GM12878 (cell line): ENCODE data around the gene CELF6. TPM values are rescaled to one million over a fixed set of nuclear protein-coding genes. Genes with fewer than 3 reads are reported as not detected.

Experiments
- ATAC-seq: fragments of 200-7000 bp; cut with Tn5 transposase; 3 replicates; pipeline ENCODE4 v1.9.1; 2020; ENCODE audit warnings: mild to moderate bottlenecking, moderate library complexity
- BruUV-seq: library from RNA; stranded (reverse); fragments of 400-500 nt; replicated peaks from 2 replicates; lab custom pipeline; 2021; lab: Mats Ljungman, UMichigan
- CTCF ChIA-PET: fragments of 300-600 bp; sonication (Branson Sonifier 250); formaldehyde crosslinking; extraction: SDS; loops from one replicate; lab custom pipeline; 2021; ENCODE audit warnings: inconsistent platforms; lab: Yijun Ruan, JAX
- POLR2A ChIA-PET: fragments of 350-600 bp; formaldehyde crosslinking; extraction: SDS; loops from one replicate; lab custom pipeline; 2021; ENCODE audit warnings: inconsistent platforms; lab: Charles Lee
- RAD21 ChIA-PET: fragments of 300-600 bp; sonication (Branson Sonifier 250); formaldehyde crosslinking; loops from one replicate; lab custom pipeline; 2023; ENCODE audit warnings: antibody characterized with exemption; ENCODE audit not compliant: unreplicated experiment; lab: Charles Lee
- SMC1A ChIA-PET: fragments of 300-600 bp; sonication (Branson Sonifier 250); formaldehyde crosslinking; loops from one replicate; lab custom pipeline; 2023; ENCODE audit not compliant: unreplicated experiment, uncharacterized antibody; lab: Charles Lee
- DNase-seq: peaks from one replicate; pipeline ENCODE4 v3.0.0-alpha.2; 2011; ENCODE audit warnings: low read depth, low spot score
- FAIRE-seq: peaks from 3 replicates; lab custom pipeline; 2011; peaks lifted over from hg19 to GRCh38; lab: Jason Lieb, UNC
- H2AFZ ChIP-seq: 2 replicates; pipeline ENCODE4 v1.6.0; 2011; ENCODE audit warnings: low read depth, low read length, control low read depth; ENCODE audit not compliant: control insufficient read depth
- H3K27ac ChIP-seq: 2 replicates; pipeline ENCODE4 v1.5.1; 2011; ENCODE audit warnings: control low read depth; ENCODE audit not compliant: control insufficient read depth, insufficient read depth
- H3K27me3 ChIP-seq, 2 experiments: replicated peaks in 1 of 2; 2 replicates each; pipeline versions ENCODE4 v1.6.0 to v1.6.1; 2011; ENCODE audit warnings: low read length in 1 of 2; ENCODE audit not compliant: control insufficient read depth in 2 of 2, insufficient read depth in 2 of 2
- H3K36me3 ChIP-seq, 2 experiments: 2 replicates each; pipeline ENCODE4 v1.5.1; 2011; ENCODE audit warnings: low read length in 1 of 2; ENCODE audit not compliant: control insufficient read depth in 2 of 2, insufficient read depth in 2 of 2
- H3K4me1 ChIP-seq: 2 replicates; pipeline ENCODE4 v1.6.1; 2011; ENCODE audit warnings: mild to moderate bottlenecking, low read length, moderate library complexity, mixed read lengths; ENCODE audit not compliant: control insufficient read depth, insufficient read depth
- H3K4me2 ChIP-seq: 2 replicates; pipeline ENCODE4 v1.6.0; 2011; ENCODE audit warnings: control low read depth; ENCODE audit not compliant: control insufficient read depth, insufficient read depth
- H3K4me3 ChIP-seq: fragments of 200-600 bp; sonication (generic); 2 replicates; pipeline ENCODE4 v1.5.1; 2016
- H3K79me2 ChIP-seq: 2 replicates; pipeline ENCODE4 v1.6.0; 2011; ENCODE audit warnings: low read length; ENCODE audit not compliant: control insufficient read depth, insufficient read depth
- H3K9ac ChIP-seq: 2 replicates; pipeline ENCODE4 v1.8.0; 2011; ENCODE audit warnings: low read length, control low read depth, mixed read lengths; ENCODE audit not compliant: control insufficient read depth, insufficient read depth
- H3K9me3 ChIP-seq: replicated peaks from 3 replicates; pipeline ENCODE4 v1.5.1; 2011; ENCODE audit warnings: mild to moderate bottlenecking, low read length; ENCODE audit not compliant: control insufficient read depth, insufficient read depth
- H4K20me1 ChIP-seq: 2 replicates; pipeline ENCODE4 v1.6.0; 2011; ENCODE audit not compliant: control insufficient read depth, insufficient read depth
- CEBPZ ChIP-seq: fragments of 150-350 bp; IDR thresholded peaks from 2 replicates; pipeline ENCODE4 v1.6.1; 2016; ENCODE audit warnings: low read depth, low read length
- E4F1 ChIP-seq: fragments of 450-650 bp; IDR thresholded peaks from 2 replicates; pipeline ENCODE4 v1.6.1; 2018; ENCODE audit warnings: borderline replicate concordance, mild to moderate bottlenecking; ENCODE audit not compliant: partially characterized antibody
- EED ChIP-seq: sonication (generic); IDR thresholded peaks from 2 replicates; pipeline ENCODE4 v1.6.1; 2016; ENCODE audit warnings: antibody characterized with exemption, low read depth
- NR2F1 ChIP-seq: fragments of 450-650 bp; conservative IDR thresholded peaks from 2 replicates; pipeline ENCODE4 v1.6.1; 2017; ENCODE audit warnings: mild to moderate bottlenecking
- SPI1 ChIP-seq: IDR thresholded peaks from 2 replicates; pipeline ENCODE4 v1.6.1; 2011; ENCODE audit warnings: low read depth, mild to moderate bottlenecking, low read length, moderate library complexity, borderline replicate concordance; ENCODE audit not compliant: insufficient read depth
- STAT3 ChIP-seq: IDR thresholded peaks from 2 replicates; pipeline ENCODE4 v1.6.1; 2011; ENCODE audit warnings: low read depth, low read length, improper control_type of control experiment
- WRNIP1 ChIP-seq: IDR thresholded peaks from 2 replicates; pipeline ENCODE4 v1.6.1; 2011; ENCODE audit warnings: low read depth, low read length, improper control_type of control experiment, borderline replicate concordance
- ZBTB11 ChIP-seq: fragments of 450-650 bp; formaldehyde crosslinking; IDR thresholded peaks from 2 replicates; pipeline ENCODE4 v1.5.0; 2022; ENCODE audit warnings: mild to moderate bottlenecking, missing genetic modification characterization
- ZNF622 ChIP-seq: fragments of 450-650 bp; IDR thresholded peaks from 2 replicates; pipeline ENCODE4 v1.6.1; 2017; ENCODE audit warnings: mild to moderate bottlenecking, inconsistent platforms
- WGBS: methylation state at CpG from one replicate; pipeline ENCODE4 v1.1.6; 2016; ENCODE audit warnings: low lambda C conversion rate; ENCODE audit not compliant: insufficient replicate concordance, insufficient coverage; ENCODE audit errors: missing lambda C conversion rate; 5-methylcytosine and 5-hydroxymethylcytosine counted together
- in situ Hi-C: fragments of 300-500 bp; cut with MboI; formaldehyde crosslinking; loops from 9 replicates; pipeline ENCODE4 v1.14.3; 2018; ENCODE audit warnings: mixed read lengths
- intact Hi-C: fragments of 100-400 bp; cut with micrococcal nuclease; formaldehyde crosslinking; loops from one replicate; pipeline ENCODE4 v1.14.2; 2022; ENCODE audit not compliant: unreplicated experiment
- polyA plus RNA-seq, 11 experiments: library from polyadenylated mRNA; depleted of rRNA in 4 of 11; unstranded in 6 of 11; stranded (reverse) in 5 of 11; fragments of >200 nt; fragmentation: Nextera tagmentation in 4 of 11; fragmentation: Illumina TruSeq in 1 of 11; extraction: Ambion mirVana in 4 of 11; extraction: Trizol in 1 of 11; gene quantifications; 1 replicate in 1 of 11; 2 replicates in 10 of 11; pipeline versions ENCODE4 v1.2.1 to v1.2.3, GENCODE V29; 2011 to 2016; ENCODE audit warnings: inconsistent platforms in 2 of 11, missing spikeins in 2 of 11, low read depth in 1 of 11
- total RNA-seq, 4 experiments: library from RNA; depleted of rRNA in 3 of 4; stranded (reverse); fragments of >200 nt in 3 of 4; fragmentation: Illumina TruSeq in 1 of 4; extraction: Trizol in 1 of 4; gene quantifications; 2 replicates each; pipeline versions ENCODE4 v1.2.1 to v1.2.3, GENCODE V29; 2013 to 2021

Gene CELF6
- total and polyA plus RNA-seq, 10 of the 15 experiments (the other 5 are each of a cell fraction or from before 2014, with no cell fraction given), result 0.06 to 0.54 (median 0.23) TPM; not detected in 1

GRCh38 chr15:72345806-72346205 is 25.8 kb upstream of the CELF6 start (continued):
- TF ChIP-seq ZBTB11 (CRISPR knock-in tag) (no peak), SPI1 (no peak), E4F1 (no peak), WRNIP1 (no peak), EED (no peak), ZNF622 (no peak)

GRCh38 chr15:72345280-72345679 is 25.3 kb upstream of the CELF6 start:
- Histone ChIP-seq H3K9me3 (no peaks in the 10 kb centered on the region), H3K4me2 (no peak overlapping the region), H3K79me2 (no peaks in the 10 kb centered on the region), H3K4me1 (no peaks in the 10 kb centered on the region), H3K27me3 (no peaks in the 10 kb centered on the region), H3K4me3 (no peak overlapping the region), H2AFZ (no peak overlapping the region), H3K36me3 (peaks cover 16 to 22% of the 10 kb centered on the region in 2 experiments; a peak in 3 of 4 replicates), H3K9ac (no peak overlapping the region), H3K27ac (no peak overlapping the region), H4K20me1 (no peaks in the 10 kb centered on the region)
- ChIA-PET SMC1A (no interaction called here), RAD21 (no interaction called here), POLR2A (no interaction called here), CTCF (no interaction called here)
- ATAC-seq (no peak), DNase-seq (no peak), FAIRE-seq (no peak)
- intact Hi-C loops, result no loop called here
- in situ Hi-C loops, result no loop called here
- no TSS peak for BruUV-seq
- WGBS, result 82% methylated on average over 7 of the region's 7 CpGs
- no peak for TF ChIP-seq NR2F1
- no peak for TF ChIP-seq STAT3
- no peak for TF ChIP-seq CEBPZ
